Astrocyte (in vitro differentiated cells and primary cell): ENCODE results near the gene AMH. TPM values are rescaled to one million over a fixed set of nuclear protein-coding genes. Genes with fewer than 3 reads are reported as not detected.

Source experiments
- DNase-seq: peaks from one replicate; pipeline ENCODE4 v3.0.0-alpha.2; 2010; ENCODE audit warnings: low read depth
- FAIRE-seq: peaks from 2 replicates; lab custom pipeline; 2011; peaks lifted over from hg19 to GRCh38; lab: Jason Lieb, UNC
- H2AFZ ChIP-seq: 2 replicates; pipeline ENCODE4 v1.6.0; 2012; ENCODE audit warnings: low read depth, low read length, inconsistent platforms
- H3K27ac ChIP-seq: 2 replicates; pipeline ENCODE4 v1.5.1; 2011; ENCODE audit warnings: low read depth, low read length, inconsistent platforms
- H3K27me3 ChIP-seq: 2 replicates; pipeline ENCODE4 v1.6.0; 2011; ENCODE audit warnings: low read length, inconsistent platforms; ENCODE audit not compliant: insufficient read depth
- H3K36me3 ChIP-seq: 2 replicates; pipeline ENCODE4 v1.5.1; 2011; ENCODE audit warnings: low read length, inconsistent platforms; ENCODE audit not compliant: insufficient read depth
- H3K4me1 ChIP-seq: 2 replicates; pipeline ENCODE4 v1.5.1; 2011; ENCODE audit warnings: low read length, inconsistent platforms; ENCODE audit not compliant: insufficient read depth
- H3K4me2 ChIP-seq: 2 replicates; pipeline ENCODE4 v1.6.0; 2012; ENCODE audit warnings: low read length, inconsistent platforms
- H3K4me3 ChIP-seq: 2 replicates; pipeline ENCODE4 v1.5.1; 2011; ENCODE audit warnings: low read depth, mild to moderate bottlenecking, low read length, inconsistent platforms; ENCODE audit not compliant: insufficient read depth
- H3K79me2 ChIP-seq: 2 replicates; pipeline ENCODE4 v1.6.0; 2012; ENCODE audit warnings: mild to moderate bottlenecking, low read length, inconsistent platforms; ENCODE audit not compliant: insufficient read depth
- H3K9ac ChIP-seq: 2 replicates; pipeline ENCODE4 v1.6.0; 2012; ENCODE audit warnings: mild to moderate bottlenecking, low read length, inconsistent platforms
- H3K9me3 ChIP-seq: 2 replicates; pipeline ENCODE4 v1.5.1; 2012; ENCODE audit warnings: low read depth, mild to moderate bottlenecking, low read length, inconsistent platforms; ENCODE audit not compliant: insufficient read depth
- H4K20me1 ChIP-seq: 2 replicates; pipeline ENCODE4 v1.6.0; 2012; ENCODE audit warnings: low read length, inconsistent platforms; ENCODE audit not compliant: insufficient read depth
- H3K27ac Mint-ChIP-seq: one replicate; pipeline ENCODE4 v1.8.0; 2021; ENCODE audit warnings: mild to moderate bottlenecking, mixed read lengths; ENCODE audit not compliant: unreplicated experiment
- H3K27me3 Mint-ChIP-seq: one replicate; pipeline ENCODE4 v1.8.0; 2021; ENCODE audit warnings: low read depth, mixed read lengths; ENCODE audit not compliant: unreplicated experiment
- H3K36me3 Mint-ChIP-seq: one replicate; pipeline ENCODE4 v1.8.0; 2021; ENCODE audit warnings: low read depth, mixed read lengths; ENCODE audit not compliant: unreplicated experiment
- H3K4me1 Mint-ChIP-seq: one replicate; pipeline ENCODE4 v1.8.0; 2021; ENCODE audit warnings: low read depth, mixed read lengths; ENCODE audit not compliant: unreplicated experiment
- H3K4me3 Mint-ChIP-seq: one replicate; pipeline ENCODE4 v1.8.0; 2021; ENCODE audit warnings: mild to moderate bottlenecking, moderate library complexity, mixed read lengths; ENCODE audit not compliant: unreplicated experiment
- H3K9me3 Mint-ChIP-seq: one replicate; pipeline ENCODE4 v1.8.0; 2021; ENCODE audit warnings: mild to moderate bottlenecking, mixed read lengths; ENCODE audit not compliant: unreplicated experiment
- EZH2 ChIP-seq: IDR thresholded peaks from 2 replicates; pipeline ENCODE4 v1.6.1; 2012; ENCODE audit warnings: mild to moderate bottlenecking, low read length, inconsistent platforms; ENCODE audit not compliant: insufficient read depth
- total RNA-seq: library from RNA; stranded (reverse); gene quantifications from 2 replicates; pipeline ENCODE4 v1.2.1, GENCODE V29; 2021
- TF ChIP-seq, protein P1 (sequence below): IDR thresholded peaks from 2 replicates; pipeline ENCODE4 v1.5.1; 2011; ENCODE audit warnings: low read depth, mild to moderate bottlenecking, inconsistent platforms, low read length, moderate library complexity; ENCODE audit not compliant: insufficient read depth

AMH gene
- total RNA-seq, 1 donor from 2014 or later: 4.6 TPM

DNA sequence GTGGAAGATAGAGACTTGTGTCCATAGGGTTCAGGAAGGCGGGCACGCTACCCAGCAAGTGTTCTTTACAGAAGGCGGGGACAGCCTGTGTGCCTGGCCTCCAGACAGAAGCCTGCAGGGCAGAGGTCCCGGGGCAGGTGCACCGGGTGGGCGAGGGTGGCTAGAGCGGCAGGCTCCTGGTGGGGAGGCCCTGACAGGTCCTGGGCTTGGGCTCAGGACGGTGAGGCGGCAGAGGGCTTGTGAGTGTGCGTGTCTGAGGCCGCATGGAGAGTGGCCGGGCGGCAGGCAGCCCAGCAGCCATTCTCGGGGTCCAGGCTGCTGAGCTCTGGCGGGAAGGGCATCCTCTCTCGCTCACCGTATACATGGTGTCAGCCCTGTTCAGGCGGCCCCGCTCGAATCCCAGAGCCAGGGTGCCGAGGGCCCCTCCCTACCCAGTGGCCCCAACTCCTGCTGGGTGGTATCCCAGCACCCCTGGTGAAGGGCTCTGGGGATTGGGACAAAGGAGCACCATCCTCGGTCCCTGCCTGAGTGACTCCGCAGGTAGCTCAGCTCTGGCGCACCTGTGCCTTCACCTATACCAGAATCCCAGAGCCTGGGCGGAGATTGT, 3.0 kb upstream of the AMH start:
- Mint-ChIP-seq H3K27me3 (no peaks in the 10 kb centered on the region), H3K9me3 (no peaks in the 10 kb centered on the region), H3K4me3 (peak overlapping the region; percentile 40), H3K27ac (peak overlapping the region; percentile 41), H3K4me1 (peaks cover 8% of the 10 kb centered on the region), H3K36me3 (peaks cover 6% of the 10 kb centered on the region)
- DNase-seq (no peak), FAIRE-seq (no peak)
- Histone ChIP-seq H3K79me2 (peaks cover 45% of the 10 kb centered on the region), H3K27ac (no peak overlapping the region), H3K9ac (no peak overlapping the region), H3K27me3 (peaks cover 5% of the 10 kb centered on the region), H2AFZ (no peak overlapping the region), H4K20me1 (peaks cover 95% of the 10 kb centered on the region), H3K4me1 (peaks cover 12% of the 10 kb centered on the region), H3K9me3 (no peaks in the 10 kb centered on the region), H3K4me2 (no peak overlapping the region), H3K4me3 (no peak overlapping the region), H3K36me3 (peaks cover 14% of the 10 kb centered on the region)
- TF ChIP-seq, protein P1, sequence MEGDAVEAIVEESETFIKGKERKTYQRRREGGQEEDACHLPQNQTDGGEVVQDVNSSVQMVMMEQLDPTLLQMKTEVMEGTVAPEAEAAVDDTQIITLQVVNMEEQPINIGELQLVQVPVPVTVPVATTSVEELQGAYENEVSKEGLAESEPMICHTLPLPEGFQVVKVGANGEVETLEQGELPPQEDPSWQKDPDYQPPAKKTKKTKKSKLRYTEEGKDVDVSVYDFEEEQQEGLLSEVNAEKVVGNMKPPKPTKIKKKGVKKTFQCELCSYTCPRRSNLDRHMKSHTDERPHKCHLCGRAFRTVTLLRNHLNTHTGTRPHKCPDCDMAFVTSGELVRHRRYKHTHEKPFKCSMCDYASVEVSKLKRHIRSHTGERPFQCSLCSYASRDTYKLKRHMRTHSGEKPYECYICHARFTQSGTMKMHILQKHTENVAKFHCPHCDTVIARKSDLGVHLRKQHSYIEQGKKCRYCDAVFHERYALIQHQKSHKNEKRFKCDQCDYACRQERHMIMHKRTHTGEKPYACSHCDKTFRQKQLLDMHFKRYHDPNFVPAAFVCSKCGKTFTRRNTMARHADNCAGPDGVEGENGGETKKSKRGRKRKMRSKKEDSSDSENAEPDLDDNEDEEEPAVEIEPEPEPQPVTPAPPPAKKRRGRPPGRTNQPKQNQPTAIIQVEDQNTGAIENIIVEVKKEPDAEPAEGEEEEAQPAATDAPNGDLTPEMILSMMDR: no peak
- TF ChIP-seq EZH2: no peak

DNA sequence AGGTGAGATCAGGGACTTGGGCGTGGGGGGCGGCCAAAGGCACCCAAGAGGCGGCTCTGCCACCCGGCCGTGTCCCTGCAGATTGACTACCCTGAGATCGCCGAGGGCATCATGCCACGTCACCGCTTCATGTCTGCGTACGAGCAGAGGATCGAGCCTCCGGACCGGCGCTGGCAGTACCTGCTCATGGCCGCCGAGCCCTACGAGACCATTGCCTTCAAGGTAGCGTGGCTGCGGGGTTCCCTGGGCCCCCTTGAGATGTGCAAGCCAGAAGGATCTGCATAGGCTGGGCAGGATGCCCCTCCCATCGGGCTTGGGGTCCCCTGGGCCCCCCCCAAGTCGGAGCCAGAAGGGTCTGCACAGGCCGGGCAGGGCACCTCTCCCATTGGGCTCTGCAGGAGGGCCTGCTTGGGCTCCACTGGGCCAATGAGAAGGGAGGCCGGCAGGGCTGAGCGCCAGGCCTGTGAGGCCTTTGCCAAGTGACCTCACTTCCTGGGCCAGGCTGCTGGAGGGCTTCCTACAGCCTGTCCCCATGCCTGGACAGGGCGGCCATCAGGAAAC, 2.2 kb upstream of the AMH start:
- peaks cover 14% of the 10 kb centered on the region for H3K36me3 ChIP-seq
- no peak overlapping the region for H3K27ac Mint-ChIP-seq
- FAIRE-seq: no peak

More for the DNA sequence above, 2.2 kb upstream of the AMH start:
- Histone ChIP-seq H3K4me1 (peaks cover 7% of the 10 kb centered on the region), H3K79me2 (peaks cover 38% of the 10 kb centered on the region), H3K4me3 (no peak overlapping the region), H3K4me2 (no peak overlapping the region), H2AFZ (no peak overlapping the region), H3K27me3 (peaks cover 10% of the 10 kb centered on the region), H3K27ac (no peak overlapping the region), H3K9ac (no peak overlapping the region), H3K9me3 (no peaks in the 10 kb centered on the region), H4K20me1 (peaks cover 91% of the 10 kb centered on the region)
- Mint-ChIP-seq H3K4me3 (no peak overlapping the region), H3K9me3 (no peaks in the 10 kb centered on the region), H3K4me1 (peaks cover 2% of the 10 kb centered on the region), H3K36me3 (peaks cover 6% of the 10 kb centered on the region), H3K27me3 (no peaks in the 10 kb centered on the region)
- DNase-seq: no peak
- TF ChIP-seq, protein P1: no peak
- no peak for TF ChIP-seq EZH2
